HuH-7 (cell line): Measurements from ENCODE around the gene TCF12.

Experiments
- DNase-seq: peaks from one replicate; pipeline ENCODE4 v3.0.0; 2011; ENCODE audit warnings: low spot score

TCF12 gene

GRCh38 chr15:57018151-57018550 is 99.7 kb downstream of the TCF12 start:
- no peak for DNase-seq

GRCh38 chr15:57019496-57020160 is 101.2 kb downstream of the TCF12 start:
- no peak for DNase-seq

- no peak for DNase-seq
These were observed 107.0 kb downstream of the TCF12 start for GRCh38 chr15:57025264-57025926.

GRCh38 chr15:57026016-57026592 is 107.7 kb downstream of the TCF12 start:
- DNase-seq: no peak

GRCh38 chr15:57027596-57027995 is 109.2 kb downstream of the TCF12 start:
- no peak for DNase-seq

GRCh38 chr15:57028176-57028575 is 109.7 kb downstream of the TCF12 start:
- DNase-seq: no peak

GRCh38 chr15:57030011-57030410 is 111.6 kb downstream of the TCF12 start:
- DNase-seq: no peak

- DNase-seq: no peak
These were observed 112.6 kb downstream of the TCF12 start for GRCh38 chr15:57031082-57031481.

- DNase-seq: no peak
These were observed 113.2 kb downstream of the TCF12 start for GRCh38 chr15:57031605-57032004.

- no peak for DNase-seq
These were observed 113.9 kb downstream of the TCF12 start for GRCh38 chr15:57032338-57032737.

- DNase-seq: no peak
These were observed 115.4 kb downstream of the TCF12 start for GRCh38 chr15:57033715-57034439.

GRCh38 chr15:57034613-57035012 is 116.2 kb downstream of the TCF12 start:
- DNase-seq: no peak

GRCh38 chr15:57035664-57036063 is 117.2 kb downstream of the TCF12 start:
- DNase-seq: no peak

- DNase-seq: no peak
These were observed 117.9 kb downstream of the TCF12 start for GRCh38 chr15:57036352-57036751.

GRCh38 chr15:57037548-57037947 is 119.1 kb downstream of the TCF12 start:
- DNase-seq: no peak

GRCh38 chr15:57038040-57038439 is 119.6 kb downstream of the TCF12 start:
- no peak for DNase-seq

GRCh38 chr15:57038496-57038895 is 120.1 kb downstream of the TCF12 start:
- no peak for DNase-seq

- DNase-seq: no peak
These were observed 123.0 kb downstream of the TCF12 start for GRCh38 chr15:57041416-57041815.

- no peak for DNase-seq
These were observed 125.7 kb downstream of the TCF12 start for GRCh38 chr15:57044072-57044702.

GRCh38 chr15:57044970-57045369 is 126.5 kb downstream of the TCF12 start:
- DNase-seq: no peak

- no peak for DNase-seq
These were observed 127.4 kb downstream of the TCF12 start for GRCh38 chr15:57045741-57046382.
